Endodermal cell (in vitro differentiated cells): Measurements from ENCODE around the gene DEFB108B. TPM values are rescaled to one million over a fixed set of nuclear protein-coding genes. Genes with fewer than 3 reads are reported as not detected.
"Not testable (repeated sequence)": the region's sequence is repeated elsewhere in the genome, so short reads cannot be mapped to it uniquely, and the experiment has no call there.

ENCODE experiments used
- DNase-seq: peaks from one replicate; pipeline ENCODE4 v3.0.0-alpha.2; 2017
- H3K27ac ChIP-seq: 2 replicates; pipeline ENCODE4 v1.5.1; 2013; ENCODE audit warnings: mild to moderate bottlenecking, low read depth, low read length, moderate library complexity
- H3K27me3 ChIP-seq: 2 replicates; pipeline ENCODE4 v1.6.1; 2013; ENCODE audit warnings: mild to moderate bottlenecking, low read length, moderate library complexity; ENCODE audit not compliant: insufficient read depth, control insufficient read depth, poor library complexity, severe bottlenecking
- H3K36me3 ChIP-seq: 2 replicates; pipeline ENCODE4 v1.7.0; 2013; ENCODE audit warnings: mild to moderate bottlenecking, low read length, moderate library complexity; ENCODE audit not compliant: control insufficient read depth, insufficient read depth
- H3K4me1 ChIP-seq: one replicate; pipeline ENCODE4 v1.7.0; 2013; ENCODE audit warnings: low read length; ENCODE audit not compliant: control insufficient read depth, insufficient read depth
- H3K4me3 ChIP-seq: 2 replicates; pipeline ENCODE4 v1.5.1; 2013; ENCODE audit warnings: mild to moderate bottlenecking, low read length, moderate library complexity
- H3K9ac ChIP-seq: 2 replicates; pipeline ENCODE4 v1.6.1; 2013; ENCODE audit warnings: mild to moderate bottlenecking, low read length, moderate library complexity; ENCODE audit not compliant: poor library complexity, severe bottlenecking; ENCODE audit errors: extremely low read depth
- H3K9me3 ChIP-seq: 2 replicates; pipeline ENCODE4 v1.6.1; 2013; ENCODE audit warnings: mild to moderate bottlenecking, low read length, moderate library complexity; ENCODE audit not compliant: control insufficient read depth
- H3K27ac Mint-ChIP-seq: 2 replicates; pipeline ENCODE4 v1.8.0; 2020; ENCODE audit warnings: mixed read lengths
- H3K27me3 Mint-ChIP-seq: 2 replicates; pipeline ENCODE4 v1.8.0; 2021; ENCODE audit warnings: mild to moderate bottlenecking, mixed read lengths; ENCODE audit not compliant: insufficient read depth
- H3K36me3 Mint-ChIP-seq: 2 replicates; pipeline ENCODE4 v1.8.0; 2020; ENCODE audit warnings: low read depth, mixed read lengths
- H3K4me1 Mint-ChIP-seq: 2 replicates; pipeline ENCODE4 v1.8.0; 2020; ENCODE audit warnings: mixed read lengths
- H3K4me3 Mint-ChIP-seq: 2 replicates; pipeline ENCODE4 v1.8.0; 2020; ENCODE audit warnings: mild to moderate bottlenecking, moderate library complexity, mixed read lengths
- H3K9me3 Mint-ChIP-seq: 2 replicates; pipeline ENCODE4 v1.8.0; 2020; ENCODE audit warnings: mild to moderate bottlenecking, mixed read lengths
- CTCF ChIP-seq: fragments of 200-600 bp; sonication (generic); conservative IDR thresholded peaks from 2 replicates; pipeline ENCODE4 v1.5.0; 2021; ENCODE audit warnings: antibody characterized with exemption, mild to moderate bottlenecking
- WGBS, 2 experiments: methylation state at CpG; one replicate each; pipeline versions ENCODE4 v1.1.5 to v1.1.7; 2013; ENCODE audit warnings: missing lambda C conversion rate in 2 of 2, mixed read lengths in 1 of 2; ENCODE audit not compliant: insufficient coverage in 1 of 2, insufficient read length in 1 of 2; 5-methylcytosine and 5-hydroxymethylcytosine counted together
- total RNA-seq, 2 donors: library from RNA; stranded (reverse); fragmentation: NEBNext Ultra II Directional in 1 of 2; extraction: Animal tissue kit (Norgen Biotek cat#: 25700) in 1 of 2; gene quantifications; 2 replicates in 1 of 2; 3 replicates in 1 of 2; pipeline ENCODE4 v1.2.1, GENCODE V29; 2021

The DEFB108B gene
- total RNA-seq, 2 donors from 2014 or later, result not detected

DNA sequence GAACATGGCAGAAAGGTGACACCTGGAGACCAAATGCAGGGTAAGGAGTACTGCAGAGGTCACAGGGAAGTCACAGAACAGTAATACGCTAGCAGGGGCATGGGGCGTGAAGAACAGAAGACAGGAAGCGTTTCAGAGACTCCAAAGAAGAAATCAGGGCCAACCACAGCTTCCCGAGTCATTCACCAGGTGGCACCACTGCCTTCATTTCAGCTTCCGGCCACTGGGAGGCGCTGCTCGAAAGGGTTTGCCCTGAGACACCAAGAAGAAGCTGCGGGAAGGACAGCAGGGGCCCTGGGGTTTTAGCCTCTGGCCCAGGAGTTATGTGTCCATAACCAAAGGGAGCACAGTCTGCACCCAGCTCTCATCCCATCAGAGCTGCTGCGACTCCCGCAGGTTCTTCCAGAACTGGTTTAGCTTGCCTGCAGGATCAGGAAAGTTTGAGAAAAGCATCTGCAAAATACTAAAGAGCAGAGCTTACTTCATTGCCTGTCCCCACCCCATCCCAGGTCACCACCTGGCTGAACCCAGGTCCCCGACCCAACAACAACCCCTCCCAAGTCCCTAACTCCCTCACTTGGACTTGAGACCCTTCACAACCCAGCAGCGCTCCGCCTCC lies 32.6 kb upstream of the DEFB108B start:
- not testable (repeated sequence) for H3K4me1 Mint-ChIP-seq, H3K4me3 Mint-ChIP-seq, H3K9me3 Mint-ChIP-seq

GRCh38 chr11:71801026-71801425 lies 32.0 kb upstream of the DEFB108B start:
- not testable (repeated sequence) for DNase-seq, H3K4me1 Mint-ChIP-seq, H3K9me3 Mint-ChIP-seq, H3K27ac ChIP-seq, H3K27ac Mint-ChIP-seq, H3K4me1 ChIP-seq, H3K9ac ChIP-seq, H3K4me3 Mint-ChIP-seq, H3K27me3 Mint-ChIP-seq, H3K36me3 ChIP-seq, H3K36me3 Mint-ChIP-seq, H3K4me3 ChIP-seq, H3K9me3 ChIP-seq, H3K27me3 ChIP-seq
- WGBS, 2 experiments, result no CpG with 5 or more reads among the region's 2 CpGs

More for the DNA sequence above, 32.6 kb upstream of the DEFB108B start:
- not testable (repeated sequence) for H3K36me3 Mint-ChIP-seq, H3K9ac ChIP-seq, H3K27ac Mint-ChIP-seq, H3K36me3 ChIP-seq, H3K27me3 ChIP-seq, H3K4me1 ChIP-seq, H3K9me3 ChIP-seq, H3K4me3 ChIP-seq, H3K27me3 Mint-ChIP-seq
- TF ChIP-seq CTCF, result peak; percentile 75
- H3K27ac ChIP-seq, result peak overlapping the region; percentile 57
- DNase-seq, result peak; percentile 97
- 52 to 78% methylated on average over 3 to 9 of the region's 13 CpGs for WGBS, 2 experiments

DNA sequence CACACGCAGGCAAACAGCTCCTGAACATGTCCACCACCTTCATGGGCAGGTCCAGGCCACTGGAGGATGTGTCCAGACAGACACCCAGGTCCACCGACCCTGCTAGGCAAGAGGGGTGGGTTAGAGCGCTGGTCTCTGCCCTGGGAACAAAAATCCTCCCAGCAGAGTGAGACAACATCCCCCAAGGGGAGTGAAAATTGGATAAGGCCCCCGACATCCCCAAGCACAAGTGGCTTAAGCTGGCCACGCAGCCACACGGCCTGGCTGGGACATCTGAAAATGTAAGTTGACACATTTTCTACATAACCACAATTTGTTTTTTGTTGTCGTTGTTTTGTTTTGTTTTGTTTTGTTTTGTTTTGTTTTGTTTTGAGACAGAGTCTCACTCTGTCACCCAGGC lies 30.1 kb upstream of the DEFB108B start:
- not testable (repeated sequence) for H3K27ac Mint-ChIP-seq, H3K9ac ChIP-seq, H3K36me3 ChIP-seq, DNase-seq, H3K4me3 Mint-ChIP-seq, H3K27ac ChIP-seq, H3K4me3 ChIP-seq, H3K27me3 Mint-ChIP-seq, H3K4me1 ChIP-seq, H3K4me1 Mint-ChIP-seq, H3K36me3 Mint-ChIP-seq, H3K27me3 ChIP-seq, H3K9me3 Mint-ChIP-seq, H3K9me3 ChIP-seq
- 92 to 100% methylated on average over 2 to 6 of the region's 7 CpGs for WGBS, 2 experiments

DNA sequence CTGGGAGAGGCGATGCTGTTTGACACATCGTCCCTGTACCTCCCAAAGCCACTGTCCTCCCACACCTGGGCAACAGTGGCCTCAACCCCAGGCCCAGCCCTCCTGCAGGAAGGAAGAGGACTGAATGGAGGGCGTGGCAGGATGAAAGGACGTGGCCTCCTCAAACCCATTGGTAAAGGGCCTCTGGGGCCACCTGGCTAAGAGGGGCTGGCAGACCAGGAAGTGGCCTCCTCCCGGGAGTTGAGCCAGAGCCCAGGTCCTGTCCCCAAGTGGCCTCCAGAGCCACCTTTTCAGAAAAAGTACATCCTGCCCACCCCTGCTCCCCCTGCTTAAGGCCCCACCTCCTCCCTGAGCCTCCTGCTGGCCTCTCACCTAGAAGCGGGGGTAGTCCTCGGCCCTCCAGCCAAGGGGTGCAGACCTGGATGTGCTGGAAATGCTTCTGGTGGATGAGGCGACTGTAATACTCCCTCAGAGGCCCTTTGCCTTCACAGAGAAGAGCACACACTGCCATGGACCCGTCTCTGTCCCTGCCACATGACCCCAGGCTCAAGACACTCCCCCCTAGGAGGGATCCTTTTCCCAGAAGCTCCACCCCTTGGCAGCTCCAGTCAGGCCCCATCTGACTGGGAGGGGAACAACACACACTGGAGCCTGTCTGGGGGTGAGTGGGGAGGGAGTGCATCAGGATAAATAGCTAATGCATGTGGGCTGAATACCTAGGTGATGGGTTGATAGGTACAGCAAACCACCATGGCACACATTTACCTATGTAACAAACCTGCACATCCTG lies 28.6 kb upstream of the DEFB108B start:
- H3K9me3 ChIP-seq, H3K27ac Mint-ChIP-seq, H3K9ac ChIP-seq, H3K9me3 Mint-ChIP-seq, H3K4me1 Mint-ChIP-seq, H3K27ac ChIP-seq, H3K27me3 Mint-ChIP-seq, H3K36me3 ChIP-seq, H3K4me3 ChIP-seq, H3K4me1 ChIP-seq, H3K36me3 Mint-ChIP-seq, H3K27me3 ChIP-seq, H3K4me3 Mint-ChIP-seq: not testable (repeated sequence)
- DNase-seq, result peak; percentile 61
- 91% methylated on average over 6 of the region's 9 CpGs; no CpG with 5 or more reads in 1 of the 2 experiments for WGBS, 2 experiments

- not testable (repeated sequence) for H3K4me3 ChIP-seq, H3K36me3 Mint-ChIP-seq, H3K4me1 ChIP-seq, H3K9ac ChIP-seq, H3K27ac ChIP-seq, H3K27me3 Mint-ChIP-seq, H3K27me3 ChIP-seq, H3K36me3 ChIP-seq, H3K4me1 Mint-ChIP-seq, H3K27ac Mint-ChIP-seq, H3K9me3 Mint-ChIP-seq, DNase-seq, H3K9me3 ChIP-seq
- WGBS, 2 experiments, result 100% methylated on average over 2 of the region's 3 CpGs; no CpG with 5 or more reads in 1 of the 2 experiments
- H3K4me3 Mint-ChIP-seq, result peak overlapping the region; percentile 49
Observed at GRCh38 chr11:71812529-71812928, 20.5 kb upstream of the DEFB108B start.
